HUES48 (cell line): ENCODE results near the gene EYS.
A peak's percentile ranks its signal among the peaks of the same experiment; 100 is the strongest.

Experiments
- H3K27ac ChIP-seq: one replicate; pipeline ENCODE4 v1.7.0; 2013; ENCODE audit warnings: low read depth, low read length, inconsistent platforms
- H3K27me3 ChIP-seq: 2 replicates; pipeline ENCODE4 v1.6.1; 2013; ENCODE audit warnings: mild to moderate bottlenecking, low read length; ENCODE audit not compliant: control insufficient read depth, insufficient read depth
- H3K36me3 ChIP-seq: 2 replicates; pipeline ENCODE4 v1.6.1; 2013; ENCODE audit warnings: low read length; ENCODE audit not compliant: control insufficient read depth, insufficient read depth
- H3K4me1 ChIP-seq: 2 replicates; pipeline ENCODE4 v1.6.1; 2013; ENCODE audit warnings: mild to moderate bottlenecking, low read length; ENCODE audit not compliant: control insufficient read depth, insufficient read depth
- H3K4me3 ChIP-seq: 2 replicates; pipeline ENCODE4 v1.5.1; 2013; ENCODE audit warnings: mild to moderate bottlenecking, low read depth, low read length
- H3K9ac ChIP-seq: 2 replicates; pipeline ENCODE4 v1.6.1; 2013; ENCODE audit warnings: mild to moderate bottlenecking, low read depth, low read length, moderate library complexity
- H3K9me3 ChIP-seq: 2 replicates; pipeline ENCODE4 v1.6.1; 2013; ENCODE audit warnings: low read length; ENCODE audit not compliant: control insufficient read depth, insufficient read depth

The EYS gene

GRCh38 chr6:65461121-65461520 lies 245.9 kb downstream of the EYS start:
- no peaks in the 10 kb centered on the region for H3K4me1 ChIP-seq
- H3K9me3 ChIP-seq, result no peaks in the 10 kb centered on the region
- H3K9ac ChIP-seq, result no peak overlapping the region
- no peak overlapping the region for H3K27ac ChIP-seq
- no peaks in the 10 kb centered on the region for H3K36me3 ChIP-seq
- no peak overlapping the region for H3K4me3 ChIP-seq
- H3K27me3 ChIP-seq, result no peaks in the 10 kb centered on the region

GRCh38 chr6:65452333-65452732 lies 254.7 kb downstream of the EYS start:
- no peaks in the 10 kb centered on the region for H3K36me3 ChIP-seq

GRCh38 chr6:65450451-65450850 lies 256.6 kb downstream of the EYS start:
- Histone ChIP-seq H3K9ac (no peak overlapping the region), H3K27ac (no peak overlapping the region), H3K27me3 (no peaks in the 10 kb centered on the region), H3K36me3 (no peaks in the 10 kb centered on the region), H3K4me1 (peaks cover 34% of the 10 kb centered on the region), H3K4me3 (no peak overlapping the region), H3K9me3 (no peaks in the 10 kb centered on the region)

More at GRCh38 chr6:65452333-65452732, 254.7 kb downstream of the EYS start:
- H3K9me3 ChIP-seq, result no peaks in the 10 kb centered on the region
- no peak overlapping the region for H3K27ac ChIP-seq
- H3K4me1 ChIP-seq, result peaks cover 33% of the 10 kb centered on the region
- no peak overlapping the region for H3K4me3 ChIP-seq
- H3K9ac ChIP-seq, result no peak overlapping the region
- H3K27me3 ChIP-seq, result no peaks in the 10 kb centered on the region

- no peak overlapping the region for H3K4me3 ChIP-seq
- H3K27me3 ChIP-seq, result no peaks in the 10 kb centered on the region
- H3K36me3 ChIP-seq, result no peaks in the 10 kb centered on the region
- no peak overlapping the region for H3K27ac ChIP-seq
- no peaks in the 10 kb centered on the region for H3K9me3 ChIP-seq
- peaks cover 34% of the 10 kb centered on the region for H3K4me1 ChIP-seq
- H3K9ac ChIP-seq, result no peak overlapping the region
Measured at GRCh38 chr6:65449926-65450325, 257.1 kb downstream of the EYS start.

GRCh38 chr6:65448866-65449265 lies 258.2 kb downstream of the EYS start:
- Histone ChIP-seq H3K36me3 (no peaks in the 10 kb centered on the region), H3K4me3 (peak overlapping the region; percentile 27; the same call in 1 of the 2 replicates), H3K9me3 (no peaks in the 10 kb centered on the region), H3K4me1 (peaks cover 34% of the 10 kb centered on the region), H3K27ac (peak overlapping the region; percentile 41), H3K9ac (no peak overlapping the region), H3K27me3 (no peaks in the 10 kb centered on the region)

- Histone ChIP-seq H3K27me3 (no peaks in the 10 kb centered on the region), H3K4me3 (no peak overlapping the region), H3K27ac (no peak overlapping the region), H3K9me3 (no peaks in the 10 kb centered on the region), H3K4me1 (no peaks in the 10 kb centered on the region), H3K36me3 (no peaks in the 10 kb centered on the region), H3K9ac (no peak overlapping the region)
Measured at GRCh38 chr6:65436281-65436680, 270.7 kb downstream of the EYS start.

GRCh38 chr6:65416621-65417020 lies 290.4 kb downstream of the EYS start:
- Histone ChIP-seq H3K4me1 (peaks cover 6% of the 10 kb centered on the region; the same call in 1 of the 2 replicates), H3K9ac (no peak overlapping the region), H3K27ac (no peak overlapping the region), H3K27me3 (no peaks in the 10 kb centered on the region), H3K36me3 (no peaks in the 10 kb centered on the region), H3K4me3 (no peak overlapping the region), H3K9me3 (no peaks in the 10 kb centered on the region)

GRCh38 chr6:65410309-65410708 lies 296.7 kb downstream of the EYS start:
- Histone ChIP-seq H3K4me1 (peaks cover 6% of the 10 kb centered on the region; the same call in 1 of the 2 replicates), H3K36me3 (no peaks in the 10 kb centered on the region), H3K4me3 (no peak overlapping the region), H3K9ac (no peak overlapping the region), H3K27ac (no peak overlapping the region), H3K27me3 (no peaks in the 10 kb centered on the region), H3K9me3 (no peaks in the 10 kb centered on the region)

GRCh38 chr6:65402564-65402963 lies 304.5 kb downstream of the EYS start:
- Histone ChIP-seq H3K9ac (no peak overlapping the region), H3K36me3 (no peaks in the 10 kb centered on the region), H3K27ac (no peak overlapping the region), H3K9me3 (no peaks in the 10 kb centered on the region), H3K4me1 (no peaks in the 10 kb centered on the region), H3K4me3 (no peak overlapping the region), H3K27me3 (no peaks in the 10 kb centered on the region)

- Histone ChIP-seq H3K9ac (no peak overlapping the region), H3K9me3 (no peaks in the 10 kb centered on the region), H3K27me3 (no peaks in the 10 kb centered on the region), H3K27ac (no peak overlapping the region), H3K4me3 (no peak overlapping the region), H3K4me1 (no peaks in the 10 kb centered on the region), H3K36me3 (no peaks in the 10 kb centered on the region)
Measured at GRCh38 chr6:65399355-65400084, 307.5 kb downstream of the EYS start.

GRCh38 chr6:65398851-65399250 lies 308.2 kb downstream of the EYS start:
- no peaks in the 10 kb centered on the region for H3K9me3 ChIP-seq
- H3K27ac ChIP-seq, result no peak overlapping the region
- H3K9ac ChIP-seq, result no peak overlapping the region
- no peaks in the 10 kb centered on the region for H3K4me1 ChIP-seq
- no peaks in the 10 kb centered on the region for H3K36me3 ChIP-seq
- H3K27me3 ChIP-seq, result no peaks in the 10 kb centered on the region
- no peak overlapping the region for H3K4me3 ChIP-seq
